NCI-H1105 (cell line): Measurements from ENCODE around the gene RIN3.

Experiments
- DNase-seq: peaks from one replicate; lab custom pipeline; 2025; lab: John Stamatoyannopoulos, UW

Gene RIN3

GRCh38 chr14:92578511-92578910 lies 64.9 kb downstream of the RIN3 start:
- no peak for DNase-seq

- no peak for DNase-seq
Observed at GRCh38 chr14:92579244-92579936, 65.8 kb downstream of the RIN3 start.

- DNase-seq, result no peak
Observed at GRCh38 chr14:92581206-92581605, 67.6 kb downstream of the RIN3 start.

GRCh38 chr14:92581966-92582566 lies 68.5 kb downstream of the RIN3 start:
- no peak for DNase-seq

- DNase-seq, result no peak
Observed at GRCh38 chr14:92582706-92583452, 69.3 kb downstream of the RIN3 start.

- no peak for DNase-seq
Observed at GRCh38 chr14:92584220-92584619, 70.6 kb downstream of the RIN3 start.

GRCh38 chr14:92584816-92585215 lies 71.2 kb downstream of the RIN3 start:
- no peak for DNase-seq

GRCh38 chr14:92585981-92586937 lies 72.7 kb downstream of the RIN3 start:
- DNase-seq, result no peak

- DNase-seq, result no peak
Observed at GRCh38 chr14:92586963-92587699, 73.5 kb downstream of the RIN3 start.

- DNase-seq, result no peak
Observed at GRCh38 chr14:92587700-92588085, 74.1 kb downstream of the RIN3 start.

- DNase-seq, result no peak
Observed at GRCh38 chr14:92589213-92589852, 75.8 kb downstream of the RIN3 start.

GRCh38 chr14:92590176-92590575 lies 76.6 kb downstream of the RIN3 start:
- DNase-seq, result no peak

- no peak for DNase-seq
Observed at GRCh38 chr14:92590941-92591340, 77.4 kb downstream of the RIN3 start.

- no peak for DNase-seq
Observed at GRCh38 chr14:92591346-92591745, 77.8 kb downstream of the RIN3 start.

GRCh38 chr14:92595267-92595666 lies 81.7 kb downstream of the RIN3 start:
- DNase-seq, result no peak

GRCh38 chr14:92596331-92596907 lies 82.8 kb downstream of the RIN3 start:
- no peak for DNase-seq

GRCh38 chr14:92597906-92598905 lies 84.6 kb downstream of the RIN3 start:
- peak; percentile 39 for DNase-seq

- DNase-seq, result no peak
Observed at GRCh38 chr14:92599811-92600210, 86.2 kb downstream of the RIN3 start.
